Common myeloid progenitor, CD34-positive (primary cell): ENCODE measurements around the gene PAX3.
A peak's percentile ranks its signal among the peaks of the same experiment; 100 is the strongest.

Source experiments
- CTCF ChIA-PET: fragments of 350-600 bp; sonication (Branson Sonifier 250); formaldehyde crosslinking; loops from one replicate; lab custom pipeline; 2021; ENCODE audit warnings: antibody characterized with exemption; lab: Charles Lee
- POLR2A ChIA-PET: fragments of 350-600 bp; sonication (Branson Sonifier 250); formaldehyde crosslinking; loops from one replicate; lab custom pipeline; 2021; ENCODE audit warnings: antibody characterized with exemption; lab: Charles Lee
- DNase-seq, 3 donors: peaks; one replicate each; pipeline versions ENCODE4 v3.0.0 to v3.0.0-alpha.2; 2013
- H3K27ac ChIP-seq, 2 experiments: 1 replicate in 1 of 2; 2 replicates in 1 of 2; pipeline ENCODE4 v1.7.0; 2013; ENCODE audit warnings: inconsistent platforms in 2 of 2, low read length in 2 of 2, mild to moderate bottlenecking in 2 of 2, low read depth in 1 of 2, moderate library complexity in 1 of 2; ENCODE audit not compliant: severe bottlenecking in 2 of 2, insufficient read depth in 1 of 2, poor library complexity in 1 of 2
- H3K27me3 ChIP-seq, 5 experiments: replicated peaks in 2 of 5; 1 replicate in 3 of 5; 2 replicates in 2 of 5; pipeline versions ENCODE4 v1.6.1 to v1.7.0; 2013; ENCODE audit warnings: low read length in 4 of 5, mild to moderate bottlenecking in 2 of 5, moderate library complexity in 2 of 5, inconsistent platforms in 1 of 5; ENCODE audit not compliant: insufficient read depth in 5 of 5, control insufficient read depth in 4 of 5
- H3K36me3 ChIP-seq, 4 experiments: 1 replicate in 2 of 4; 2 replicates in 2 of 4; pipeline versions ENCODE4 v1.6.1 to v1.7.0; 2013; ENCODE audit warnings: low read length in 3 of 4, control low read depth in 1 of 4, mild to moderate bottlenecking in 1 of 4; ENCODE audit not compliant: control insufficient read depth in 4 of 4, insufficient read depth in 4 of 4
- H3K4me1 ChIP-seq, 4 experiments: 1 replicate in 3 of 4; 2 replicates in 1 of 4; pipeline versions ENCODE4 v1.6.1 to v1.7.1; 2013; ENCODE audit warnings: low read length in 3 of 4, mild to moderate bottlenecking in 3 of 4, control low read depth in 1 of 4, inconsistent platforms in 1 of 4, moderate library complexity in 1 of 4; ENCODE audit not compliant: control insufficient read depth in 4 of 4, insufficient read depth in 4 of 4; ENCODE audit errors: control extremely low read depth in 1 of 4
- H3K4me3 ChIP-seq, 7 experiments: 1 replicate in 4 of 7; 2 replicates in 3 of 7; pipeline versions ENCODE4 v1.5.1 to v1.7.0; 2013; ENCODE audit warnings: mild to moderate bottlenecking in 7 of 7, low read length in 6 of 7, moderate library complexity in 6 of 7, inconsistent platforms in 2 of 7, low read depth in 2 of 7, control low read depth in 1 of 7; ENCODE audit not compliant: insufficient read depth in 4 of 7, control insufficient read depth in 1 of 7; ENCODE audit errors: extremely low read depth in 1 of 7
- H3K9me3 ChIP-seq, 5 experiments: 1 replicate in 4 of 5; 2 replicates in 1 of 5; pipeline versions ENCODE4 v1.6.1 to v1.7.1; 2013; ENCODE audit warnings: low read length in 4 of 5, mild to moderate bottlenecking in 2 of 5, inconsistent platforms in 1 of 5, low read depth in 1 of 5, moderate library complexity in 1 of 5; ENCODE audit not compliant: control insufficient read depth in 4 of 5, insufficient read depth in 2 of 5; ENCODE audit errors: control extremely low read depth in 1 of 5
- WGBS: methylation state at CpG from one replicate; pipeline ENCODE4 v1.1.5; 2013; ENCODE audit not compliant: insufficient coverage; 5-methylcytosine and 5-hydroxymethylcytosine counted together

The PAX3 gene

DNA sequence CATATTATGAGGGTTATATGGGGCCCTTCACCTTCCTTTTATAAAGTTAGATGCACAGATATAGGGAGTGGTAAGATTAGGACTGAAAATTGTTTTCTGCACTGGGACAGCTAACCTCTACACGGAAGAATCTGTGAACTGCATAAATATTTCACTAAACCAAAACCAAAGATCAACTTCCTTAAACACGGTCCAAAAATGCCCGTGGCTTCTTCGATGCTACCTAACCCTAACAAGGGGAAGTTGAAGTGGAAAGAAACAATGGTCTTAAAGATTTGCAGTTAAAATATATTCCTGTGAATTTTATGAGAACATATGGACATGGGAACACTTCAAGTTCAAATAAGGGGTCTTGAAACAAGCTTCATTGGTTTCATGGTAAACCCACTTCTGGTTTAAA is 33.3 kb upstream of the PAX3 start:
- peaks cover 0 to 3% (median 0%) of the 10 kb centered on the region in 5 experiments for H3K27me3 ChIP-seq
- peak in 2 of 3 donors; percentile 75 to 78 for DNase-seq
- WGBS: no CpG with 5 or more reads among the region's 4 CpGs
- H3K4me3 ChIP-seq: no peak overlapping the region
- POLR2A ChIA-PET: no interaction called here
- peaks cover 0 to 2% (median 0%) of the 10 kb centered on the region in 4 experiments for H3K4me1 ChIP-seq
- CTCF ChIA-PET: interaction anchor here (1.4 to 1.7 kb wide), 2 partner anchors 11 to 14 kb away, joined by 3 to 5 read pairs; no protein-coding TSS in a partner anchor
- H3K27ac ChIP-seq: no peak overlapping the region
- no peaks in the 10 kb centered on the region for H3K36me3 ChIP-seq
- peaks cover 2 to 9% (median 5%) of the 10 kb centered on the region in 5 experiments for H3K9me3 ChIP-seq

DNA sequence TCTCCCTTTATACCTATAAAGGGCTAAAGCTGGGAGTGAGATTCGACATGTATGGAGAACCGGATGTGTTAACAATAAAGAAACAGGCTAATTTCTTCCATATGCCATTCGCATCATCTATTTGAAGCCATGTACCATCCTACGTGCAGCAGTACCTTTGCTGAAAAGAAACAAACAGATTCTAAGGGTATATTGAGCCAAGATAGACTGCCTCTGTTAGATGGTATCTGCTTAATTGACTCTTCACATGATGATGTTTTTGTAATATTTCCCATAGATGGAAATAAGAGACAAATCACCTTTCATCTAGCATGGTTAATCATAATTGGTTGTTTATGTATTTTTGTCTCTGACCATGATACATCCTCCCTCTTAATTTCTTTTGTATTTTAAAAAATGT is 32.1 kb upstream of the PAX3 start:
- Histone ChIP-seq H3K36me3 (no peaks in the 10 kb centered on the region), H3K27ac (no peak overlapping the region), H3K9me3 (peaks cover 2 to 9% (median 5%) of the 10 kb centered on the region in 5 experiments), H3K27me3 (peaks cover 0 to 3% (median 0%) of the 10 kb centered on the region in 5 experiments), H3K4me3 (no peak overlapping the region), H3K4me1 (peaks cover 0 to 2% (median 0%) of the 10 kb centered on the region in 4 experiments)
- ChIA-PET POLR2A (no interaction called here), CTCF (interaction anchor here (1.4 kb wide), 1 partner anchor 10 kb away, joined by 3 read pairs; no protein-coding TSS in a partner anchor)
- DNase-seq: no peak
- WGBS: 100% methylated on average over 2 of the region's 4 CpGs

DNA sequence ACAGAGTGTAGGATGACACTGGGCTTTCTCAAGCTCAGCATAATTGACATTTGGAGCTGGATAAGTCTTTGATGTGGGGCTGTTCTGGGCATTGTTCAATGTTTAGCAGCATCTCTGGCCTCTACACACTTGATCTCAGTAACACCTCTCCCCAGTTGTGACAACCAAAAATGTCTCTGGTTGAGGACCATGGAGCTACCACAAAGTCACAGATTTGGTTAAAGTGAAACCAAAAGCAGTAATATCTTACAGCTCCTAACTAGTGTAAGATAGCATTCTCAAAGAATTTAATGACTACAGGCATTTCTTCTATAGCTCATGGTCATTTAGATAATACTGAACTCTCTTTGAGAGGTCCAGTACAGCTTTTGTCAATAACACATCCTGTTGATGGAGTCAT is 23.4 kb upstream of the PAX3 start:
- Histone ChIP-seq H3K4me1 (peaks cover 0 to 23% (median 22%) of the 10 kb centered on the region in 4 experiments), H3K9me3 (no peaks in the 10 kb centered on the region), H3K27me3 (peaks cover 16 to 48% (median 28%) of the 10 kb centered on the region in 5 experiments), H3K27ac (no peak overlapping the region), H3K36me3 (no peaks in the 10 kb centered on the region), H3K4me3 (no peak overlapping the region)
- POLR2A ChIA-PET: no interaction called here
- CTCF ChIA-PET: interaction anchor here (0.7 to 3.1 kb wide), 4 partner anchors 19 to 289 kb away, joined by 3 to 14 read pairs (median 4); no protein-coding TSS in a partner anchor
- peak in 2 of 3 donors; percentile 47 to 59 for DNase-seq

DNA sequence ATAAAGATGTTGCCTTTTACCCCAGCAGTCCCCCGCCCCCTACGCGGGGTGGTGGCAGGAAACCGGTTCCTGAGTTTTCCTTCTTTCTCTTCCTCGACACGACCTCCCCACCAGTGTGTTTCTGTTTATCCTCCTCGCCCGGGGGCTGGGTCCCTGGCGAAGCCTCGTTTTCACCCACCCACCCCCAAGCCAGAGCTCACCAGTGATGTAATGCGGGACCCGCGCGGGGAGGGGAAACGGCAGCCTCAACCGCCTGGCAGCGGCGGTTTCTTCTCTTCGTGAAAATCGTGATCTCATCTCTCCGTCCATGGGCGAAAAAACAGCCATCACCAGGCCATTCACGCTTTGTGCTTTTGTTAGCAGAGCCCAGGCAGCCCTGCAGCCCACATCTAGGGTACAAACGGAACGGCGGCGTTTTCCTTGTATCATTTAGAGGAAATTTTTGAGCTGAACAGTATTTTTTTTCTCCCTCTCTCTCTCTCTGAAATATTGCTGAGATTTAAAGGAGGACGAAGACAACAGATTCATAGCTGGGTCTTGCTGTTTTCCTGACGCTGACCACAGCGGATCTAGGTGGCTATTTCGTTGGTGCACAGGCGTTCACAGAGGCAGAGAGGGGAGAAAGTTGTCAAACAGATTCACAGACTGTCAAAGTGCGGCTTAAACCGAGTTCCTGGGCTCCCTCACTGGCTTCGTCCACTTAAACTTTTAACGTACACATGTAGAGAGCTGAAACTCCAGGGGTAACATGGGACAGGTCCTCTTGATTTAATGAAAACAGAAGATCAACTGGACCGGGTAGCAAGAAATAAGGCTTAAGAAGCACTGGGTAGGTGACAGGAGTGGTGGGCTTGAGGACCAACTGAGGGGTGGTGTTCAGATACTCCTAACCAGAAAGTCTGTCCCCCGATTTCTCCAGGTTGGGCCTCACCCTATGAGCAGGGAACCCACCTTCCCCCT is 21.9 kb upstream of the PAX3 start:
- peaks cover 28 to 62% (median 35%) of the 10 kb centered on the region in 5 experiments for H3K27me3 ChIP-seq
- no peak overlapping the region for H3K27ac ChIP-seq
- WGBS: 26% methylated on average over 30 of the region's 38 CpGs
- CTCF ChIA-PET: interaction anchor here (0.7 to 3.1 kb wide), 8 partner anchors 11 to 252 kb away, joined by 3 to 14 read pairs (median 4); no protein-coding TSS in a partner anchor
- peak in 2 of 3 donors; percentile 69 to 77 for DNase-seq
- H3K4me3 ChIP-seq: peak overlapping the region in 6 of 7 experiments; percentile 36 to 69 (median 56)
- POLR2A ChIA-PET: no interaction called here
- H3K9me3 ChIP-seq: no peaks in the 10 kb centered on the region
- H3K4me1 ChIP-seq: peaks cover 0 to 23% (median 22%) of the 10 kb centered on the region in 4 experiments
- H3K36me3 ChIP-seq: no peaks in the 10 kb centered on the region

DNA sequence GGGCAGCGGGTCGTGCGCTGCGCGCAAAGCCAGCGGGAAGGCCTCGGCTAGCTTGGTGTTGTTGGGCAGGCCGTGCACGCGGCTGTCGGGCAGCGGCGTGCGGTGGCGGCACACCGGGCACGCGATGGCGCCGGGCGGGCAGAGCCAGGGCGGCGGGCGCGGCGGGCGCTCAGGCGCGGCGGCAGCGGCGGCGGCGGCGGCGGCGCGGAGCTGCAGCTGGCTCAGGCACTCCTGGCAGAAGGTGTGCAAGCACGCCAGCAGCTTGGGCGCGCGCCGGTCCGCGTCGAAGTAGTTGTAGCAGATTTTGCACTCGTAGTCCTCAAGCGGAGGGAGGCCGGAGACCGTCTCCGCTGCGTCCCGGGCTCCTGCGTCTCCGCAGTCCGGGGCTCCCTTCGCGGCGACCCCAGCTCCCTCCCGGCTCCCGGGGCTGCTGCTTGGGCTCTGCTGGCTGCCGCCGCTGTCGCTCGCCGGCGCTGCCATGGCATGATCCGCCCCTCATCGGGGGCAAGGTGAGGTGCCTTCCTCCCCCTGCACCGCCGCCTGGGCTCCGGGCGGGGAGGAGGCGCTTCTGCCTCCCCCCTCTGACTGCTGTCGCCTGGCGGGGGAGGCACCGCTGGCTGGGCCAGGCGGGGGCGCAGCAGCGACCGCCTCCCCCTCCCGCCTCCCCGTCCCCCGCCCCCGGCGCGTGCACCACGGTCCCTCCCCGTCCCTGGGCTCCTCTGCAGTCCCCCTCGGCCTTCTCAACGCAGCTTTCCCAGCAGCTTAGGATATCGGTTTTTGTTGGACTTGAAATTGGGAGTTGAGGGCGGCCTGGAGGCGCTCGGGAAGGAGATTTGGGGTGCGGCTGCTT is 21.0 kb upstream of the PAX3 start:
- DNase-seq: peak in 2 of 3 donors; percentile 52 to 65
- WGBS: under 1% methylated on average over 57 of the region's 96 CpGs
- POLR2A ChIA-PET: no interaction called here
- H3K27me3 ChIP-seq: peaks cover 33 to 68% (median 38%) of the 10 kb centered on the region in 5 experiments
- peaks cover 0 to 23% (median 22%) of the 10 kb centered on the region in 4 experiments for H3K4me1 ChIP-seq
- H3K27ac ChIP-seq: no peak overlapping the region
- CTCF ChIA-PET: interaction anchor here (0.8 to 3.1 kb wide), 6 partner anchors 12 to 253 kb away, joined by 3 to 14 read pairs (median 4); no protein-coding TSS in a partner anchor
- H3K9me3 ChIP-seq: no peaks in the 10 kb centered on the region
- H3K36me3 ChIP-seq: no peaks in the 10 kb centered on the region
- peak overlapping the region; percentile 36 to 69 (median 51) for H3K4me3 ChIP-seq

DNA sequence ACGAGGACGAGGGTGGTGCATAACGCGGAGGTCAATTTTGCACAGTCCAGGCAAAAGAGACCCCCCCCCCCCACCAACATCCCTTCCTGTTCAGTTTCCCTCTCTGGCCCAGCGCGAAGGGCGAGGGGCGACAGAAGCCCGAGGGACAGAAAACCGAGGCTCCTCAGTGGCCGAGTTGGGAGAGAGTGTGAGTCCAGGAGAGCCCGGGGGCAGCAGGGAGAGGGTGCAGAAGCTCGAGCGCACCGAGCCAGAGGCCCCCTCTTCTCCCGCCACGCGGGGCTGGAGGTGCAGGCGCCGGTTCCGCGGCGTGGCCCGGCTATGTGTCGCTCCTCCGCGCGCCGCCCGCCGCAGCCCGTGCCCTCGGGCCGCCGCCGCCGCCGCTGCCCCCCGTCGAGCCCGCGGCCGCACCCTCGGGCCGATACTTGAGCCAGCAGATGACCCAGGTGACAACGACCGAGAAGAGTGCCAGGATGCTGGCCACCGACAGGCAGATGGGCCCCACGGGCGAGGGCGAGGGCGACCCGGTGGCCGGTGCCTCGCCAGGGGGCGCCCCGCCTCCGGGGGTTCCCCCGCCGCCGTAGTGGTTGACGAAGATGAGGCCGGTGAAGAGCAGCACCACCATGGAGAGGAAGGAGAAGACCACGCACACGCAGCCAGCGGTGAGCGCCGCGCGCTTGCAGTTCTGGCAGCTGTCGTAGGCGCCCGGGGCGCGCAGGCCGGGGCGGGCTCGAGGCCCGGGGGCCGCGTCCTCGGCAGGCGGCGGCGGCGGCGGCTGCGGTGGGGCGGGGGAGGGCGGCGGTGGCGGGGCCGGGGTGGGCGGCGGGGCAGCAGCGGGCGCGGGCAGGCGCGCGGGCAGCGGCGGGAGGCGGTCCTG is 20.2 kb upstream of the PAX3 start:
- Histone ChIP-seq H3K27ac (no peak overlapping the region), H3K27me3 (peaks cover 29 to 75% (median 43%) of the 10 kb centered on the region in 5 experiments), H3K4me1 (peaks cover 0 to 23% (median 22%) of the 10 kb centered on the region in 4 experiments), H3K36me3 (no peaks in the 10 kb centered on the region), H3K4me3 (peak overlapping the region in 6 of 7 experiments; percentile 56 to 76 (median 66)), H3K9me3 (no peaks in the 10 kb centered on the region)
- WGBS: under 1% methylated on average over 73 of the region's 104 CpGs
- POLR2A ChIA-PET: no interaction called here
- DNase-seq: peak in 2 of 3 donors; percentile 70 to 77
- CTCF ChIA-PET: interaction anchor here (0.8 to 3.1 kb wide), 29 partner anchors 12 to 299 kb away, joined by 3 to 28 read pairs (median 4); no protein-coding TSS in a partner anchor
